Activated T-helper 1 cell treated with anti-CD3 and anti-CD28 coated beads, Interleukin-12 subunit alpha, Interleukin-12 subunit beta, Interleukin-2, Interleukin-4 antibody, amounts not matched to agents 30 ng/mL and 10 ng/mL and 1 ng/mL, durations not matched to agents 14 hours and 24 hours and 36 hours (primary cell): ENCODE measurements around the gene ANXA7. TPM values are rescaled to one million over a fixed set of nuclear protein-coding genes. Genes with fewer than 3 reads are reported as not detected.

ENCODE experiments used
- DNase-seq: peaks from one replicate; pipeline ENCODE4 v3.0.0; 2021; ENCODE audit warnings: low spot score
- H3K27ac Mint-ChIP-seq: one replicate; pipeline ENCODE4 v1.8.0; 2021; ENCODE audit warnings: mild to moderate bottlenecking, mixed read lengths
- H3K27me3 Mint-ChIP-seq: one replicate; pipeline ENCODE4 v1.8.0; 2022; ENCODE audit warnings: mild to moderate bottlenecking, moderate library complexity, mixed read lengths; ENCODE audit not compliant: insufficient read depth
- H3K36me3 Mint-ChIP-seq: one replicate; pipeline ENCODE4 v1.8.0; 2021; ENCODE audit warnings: low read depth, mixed read lengths
- H3K4me1 Mint-ChIP-seq: one replicate; pipeline ENCODE4 v1.8.0; 2021; ENCODE audit warnings: low read depth, mixed read lengths
- H3K4me3 Mint-ChIP-seq: one replicate; pipeline ENCODE4 v1.8.0; 2021; ENCODE audit warnings: mild to moderate bottlenecking, moderate library complexity, mixed read lengths
- H3K9me3 Mint-ChIP-seq: one replicate; pipeline ENCODE4 v1.8.0; 2021; ENCODE audit warnings: mixed read lengths
- intact Hi-C: fragments of 100-400 bp; cut with micrococcal nuclease; formaldehyde crosslinking; loops from one replicate; pipeline ENCODE4 v1.15.1; 2024
- total RNA-seq: library from RNA; stranded (reverse); gene quantifications from 2 replicates; pipeline ENCODE4 v1.2.3, GENCODE V29; 2022

Gene ANXA7
- 152 and 157 TPM in 2 replicates for total RNA-seq

DNA sequence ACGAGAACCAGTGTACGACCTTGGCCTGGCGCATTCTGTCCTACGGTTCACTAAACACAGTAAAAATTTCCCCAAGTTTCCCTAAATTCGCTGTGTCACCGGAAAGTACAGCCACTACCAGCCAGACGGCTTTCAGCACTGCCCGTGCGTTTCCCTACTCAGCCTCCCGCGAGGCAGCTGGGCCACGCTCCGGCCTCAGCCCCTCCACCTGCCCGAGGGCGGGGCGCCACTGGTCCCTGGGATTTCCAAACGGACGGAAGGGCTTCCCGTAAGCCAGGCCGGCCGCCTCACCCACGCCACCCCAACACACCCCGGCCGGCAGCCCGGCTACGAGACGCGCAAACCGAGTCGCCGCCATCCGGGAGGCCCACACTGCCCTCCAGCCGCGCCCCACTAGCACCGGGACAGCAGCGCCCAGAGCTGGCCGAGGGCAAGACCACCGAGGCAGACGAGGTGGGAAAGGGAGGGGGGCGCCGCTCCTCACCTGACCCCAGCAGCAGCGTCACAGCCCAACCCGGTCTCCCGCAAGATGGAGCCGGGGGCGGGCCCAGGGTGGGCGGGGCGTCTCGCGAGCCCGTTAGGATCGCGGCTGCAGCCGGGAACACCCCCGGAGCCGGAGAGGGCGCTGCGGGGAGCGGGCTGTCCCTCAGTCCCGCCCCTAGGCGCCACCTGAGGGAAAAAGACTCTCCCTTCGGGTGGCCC, at the start of gene ANXA7:
ANXA7 (minus strand) TSS at position 531 of the 702 bp plus-strand sequence. CDS start 13,202 bp downstream, outside the sequence.
- H3K27ac Mint-ChIP-seq: peak within 1 kb of the TSS; percentile 90
- H3K9me3 Mint-ChIP-seq: no peaks in the 10 kb centered on the region
- intact Hi-C loops: loop anchor here (1.0 kb wide), 6 partner anchors 55 to 245 kb away; partner anchors contain the start of genes CFAP70, DNAJC9, ECD and FAM149B1
- peaks cover 45% of the 10 kb centered on the region for H3K4me1 Mint-ChIP-seq
- peak within 1 kb of the TSS; percentile 92 for H3K4me3 Mint-ChIP-seq
- peaks cover 14% of the 10 kb centered on the region for H3K36me3 Mint-ChIP-seq
- H3K27me3 Mint-ChIP-seq: no peaks in the 10 kb centered on the region
- DNase-seq: peak; percentile 89

DNA sequence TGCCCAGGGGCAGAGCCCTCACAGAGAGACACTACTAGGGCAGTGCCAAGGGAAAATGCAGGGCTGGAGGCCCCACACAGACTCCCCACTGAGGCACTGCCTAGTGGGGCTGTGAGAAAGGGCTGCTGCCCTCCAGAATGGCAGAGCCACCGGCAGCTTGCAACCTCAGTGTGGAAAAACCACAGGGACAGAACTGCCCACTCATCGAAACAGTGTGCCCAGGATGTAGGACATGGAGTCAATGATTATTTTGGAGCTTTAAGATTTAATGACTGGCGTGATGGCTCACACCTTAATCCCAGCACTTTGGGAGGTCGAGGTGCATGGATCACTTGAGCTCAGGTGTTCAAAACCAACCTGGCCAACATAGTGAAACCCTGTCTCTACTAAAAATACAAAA, 47.0 kb upstream of the ANXA7 start:
- Mint-ChIP-seq H3K27ac (no peak overlapping the region), H3K9me3 (no peaks in the 10 kb centered on the region), H3K27me3 (no peaks in the 10 kb centered on the region), H3K4me1 (peaks cover 10% of the 10 kb centered on the region), H3K4me3 (no peak overlapping the region), H3K36me3 (peaks cover 34% of the 10 kb centered on the region)
- no peak for DNase-seq
- intact Hi-C loops: no loop called here

DNA sequence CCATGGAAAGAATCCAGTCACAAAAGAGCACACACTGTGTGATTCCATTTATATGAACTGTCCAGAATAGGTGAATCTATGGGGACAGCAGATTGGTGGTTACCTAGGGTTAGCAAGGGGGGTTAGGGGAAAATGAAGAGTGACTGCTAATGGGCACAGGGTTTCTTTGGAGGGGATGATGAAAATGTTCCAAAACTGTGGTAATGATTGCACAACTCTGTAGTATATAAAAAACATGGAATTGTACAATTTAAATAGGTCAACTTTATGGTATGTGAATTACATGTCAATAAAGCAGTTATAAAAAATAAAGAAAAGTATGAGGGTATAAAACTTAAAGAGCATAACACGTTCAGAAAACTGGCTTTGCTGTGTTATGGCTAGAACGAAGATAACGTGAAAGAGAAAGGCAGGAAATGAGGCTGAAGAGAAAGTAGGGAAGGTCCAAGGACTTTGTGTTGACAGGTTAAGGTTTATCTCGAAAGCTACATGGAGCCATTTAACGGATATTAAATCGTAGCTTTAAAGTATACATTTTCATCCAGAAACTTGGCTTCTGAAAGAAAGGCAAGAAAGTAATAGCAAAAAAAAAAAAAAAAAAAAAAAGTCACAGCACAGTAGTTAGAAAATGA, 45.9 kb upstream of the ANXA7 start:
- peaks cover 32% of the 10 kb centered on the region for H3K36me3 Mint-ChIP-seq
- no peaks in the 10 kb centered on the region for H3K9me3 Mint-ChIP-seq
- no peak for DNase-seq
- intact Hi-C loops: no loop called here
- peaks cover 10% of the 10 kb centered on the region for H3K4me1 Mint-ChIP-seq
- no peak overlapping the region for H3K4me3 Mint-ChIP-seq
- H3K27ac Mint-ChIP-seq: no peak overlapping the region
- H3K27me3 Mint-ChIP-seq: no peaks in the 10 kb centered on the region

DNA sequence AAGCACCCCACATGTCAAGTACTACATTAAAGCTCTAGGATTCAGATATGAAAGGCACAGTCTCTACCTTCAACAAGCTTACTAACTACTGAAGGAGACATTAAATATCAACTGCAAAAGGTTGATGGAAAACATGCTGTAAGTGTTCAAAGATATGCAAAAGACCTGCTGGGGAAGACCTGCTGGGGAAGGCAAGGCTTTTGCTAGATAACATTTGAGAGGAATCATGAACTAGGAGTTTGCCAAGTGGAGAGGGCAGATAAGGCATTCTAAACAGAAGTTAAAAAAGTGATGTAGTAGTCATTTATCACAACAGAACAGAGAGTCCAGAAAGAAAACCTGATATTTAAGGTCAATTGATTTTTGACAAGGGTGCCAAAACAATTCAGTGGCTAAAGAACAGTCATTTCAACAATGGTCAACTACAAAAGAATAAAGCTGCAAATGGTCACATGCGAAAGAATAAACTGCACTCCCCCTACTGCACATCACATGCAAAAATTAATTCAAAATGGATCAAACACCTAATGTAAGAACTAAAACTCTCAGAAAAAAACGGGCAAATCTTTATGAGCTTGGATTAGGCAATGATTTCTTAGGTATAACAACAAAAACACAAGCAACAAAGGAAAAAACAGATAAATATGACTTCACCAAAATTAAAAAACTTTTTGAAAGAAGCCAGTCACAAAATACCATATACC, 42.5 kb upstream of the ANXA7 start:
- no peaks in the 10 kb centered on the region for H3K27me3 Mint-ChIP-seq

DNA sequence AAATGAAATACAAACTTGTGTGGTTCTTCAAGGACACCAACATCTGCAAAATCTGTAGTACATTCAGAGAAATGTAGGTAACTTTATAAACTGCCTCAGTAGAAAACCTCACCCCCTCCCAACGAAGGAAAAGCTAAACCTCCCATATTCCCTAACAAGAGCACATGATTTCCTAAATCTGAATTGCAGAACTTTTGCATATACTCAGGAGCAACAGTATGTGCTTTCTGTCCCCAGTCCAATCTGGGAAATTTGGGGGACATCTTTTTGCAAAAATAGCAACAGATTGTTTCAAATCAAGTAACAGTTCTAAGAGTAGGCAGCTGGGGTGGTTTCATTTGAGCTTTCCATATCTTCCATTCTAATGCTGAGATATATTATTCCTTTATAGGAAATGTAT, 35.3 kb upstream of the ANXA7 start:
- H3K36me3 Mint-ChIP-seq: peaks cover 30% of the 10 kb centered on the region
- H3K9me3 Mint-ChIP-seq: no peaks in the 10 kb centered on the region
- no peaks in the 10 kb centered on the region for H3K27me3 Mint-ChIP-seq
- H3K27ac Mint-ChIP-seq: no peak overlapping the region
- DNase-seq: no peak
- no peak overlapping the region for H3K4me3 Mint-ChIP-seq
- intact Hi-C loops: no loop called here
- no peaks in the 10 kb centered on the region for H3K4me1 Mint-ChIP-seq

More for the DNA sequence above, 42.5 kb upstream of the ANXA7 start:
- H3K4me1 Mint-ChIP-seq: peaks cover 10% of the 10 kb centered on the region
- peaks cover 28% of the 10 kb centered on the region for H3K36me3 Mint-ChIP-seq
- H3K27ac Mint-ChIP-seq: no peak overlapping the region
- H3K4me3 Mint-ChIP-seq: no peak overlapping the region
- intact Hi-C loops: no loop called here
- DNase-seq: no peak
- no peaks in the 10 kb centered on the region for H3K9me3 Mint-ChIP-seq

DNA sequence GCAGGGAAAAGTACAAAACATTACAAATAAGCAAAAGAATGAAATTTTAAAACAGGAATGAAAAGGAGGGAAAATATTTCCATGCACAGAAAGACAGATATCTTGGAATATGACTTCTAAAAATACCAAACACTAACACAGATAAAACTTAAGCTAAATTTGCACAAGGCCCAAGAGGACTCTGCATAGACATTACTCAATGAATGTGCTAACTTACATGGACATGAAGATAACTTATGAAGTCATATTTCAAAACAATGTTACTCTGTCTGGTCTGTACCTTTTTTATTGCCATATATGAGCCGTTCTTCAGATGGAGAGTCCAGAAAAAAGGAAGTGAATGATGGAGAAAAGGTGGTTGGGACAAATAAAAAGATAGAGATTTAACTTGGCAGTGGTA, 34.5 kb upstream of the ANXA7 start:
- DNase-seq: no peak
- Mint-ChIP-seq H3K4me3 (no peak overlapping the region), H3K27me3 (no peaks in the 10 kb centered on the region), H3K36me3 (peaks cover 30% of the 10 kb centered on the region), H3K27ac (no peak overlapping the region), H3K9me3 (no peaks in the 10 kb centered on the region), H3K4me1 (no peaks in the 10 kb centered on the region)
- intact Hi-C loops: no loop called here

DNA sequence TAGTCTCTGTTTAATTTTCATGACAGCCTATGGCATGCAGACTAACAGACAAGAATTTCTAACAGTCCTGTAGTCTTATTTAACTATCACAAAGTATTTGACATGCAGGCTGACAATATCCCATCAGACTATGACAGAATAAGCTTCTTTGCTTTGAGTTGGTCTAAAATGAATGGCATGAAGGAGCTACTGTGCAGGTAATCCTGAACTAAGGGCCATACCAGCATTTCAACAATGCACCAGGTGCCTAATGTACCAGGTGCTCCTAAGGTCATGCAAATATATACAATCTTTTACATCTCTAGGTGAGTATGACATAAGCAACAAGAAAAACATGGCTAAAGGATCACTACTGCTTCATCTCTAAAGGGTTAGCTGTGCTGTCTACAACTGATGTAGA, 33.1 kb upstream of the ANXA7 start:
- Mint-ChIP-seq H3K27ac (no peak overlapping the region), H3K9me3 (no peaks in the 10 kb centered on the region), H3K4me3 (no peak overlapping the region), H3K36me3 (peaks cover 31% of the 10 kb centered on the region), H3K27me3 (no peaks in the 10 kb centered on the region), H3K4me1 (no peaks in the 10 kb centered on the region)
- no peak for DNase-seq
- intact Hi-C loops: no loop called here

DNA sequence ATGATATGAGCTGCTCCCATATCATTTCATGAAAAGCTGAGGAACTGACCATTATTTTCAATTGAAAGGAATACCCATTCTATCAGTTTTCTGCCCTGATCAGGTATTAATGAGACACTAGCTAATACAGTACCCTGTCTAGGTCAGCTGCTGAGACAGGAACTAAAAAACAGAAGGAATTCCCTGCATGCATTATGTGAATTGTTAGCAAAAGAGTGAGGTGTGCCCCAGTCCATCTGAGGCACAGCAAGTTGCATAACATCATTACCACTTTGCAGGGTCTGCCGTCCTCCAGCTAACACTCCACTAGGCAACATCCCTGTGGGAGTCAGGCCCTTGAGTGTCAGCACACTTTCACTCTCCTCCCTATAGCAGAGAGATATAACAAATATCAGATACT, 30.6 kb upstream of the ANXA7 start:
- H3K27me3 Mint-ChIP-seq: no peaks in the 10 kb centered on the region
- H3K36me3 Mint-ChIP-seq: peaks cover 32% of the 10 kb centered on the region
- H3K9me3 Mint-ChIP-seq: no peaks in the 10 kb centered on the region
- H3K27ac Mint-ChIP-seq: no peak overlapping the region
- no peak for DNase-seq
- intact Hi-C loops: no loop called here
- H3K4me1 Mint-ChIP-seq: peaks cover 7% of the 10 kb centered on the region
- no peak overlapping the region for H3K4me3 Mint-ChIP-seq

DNA sequence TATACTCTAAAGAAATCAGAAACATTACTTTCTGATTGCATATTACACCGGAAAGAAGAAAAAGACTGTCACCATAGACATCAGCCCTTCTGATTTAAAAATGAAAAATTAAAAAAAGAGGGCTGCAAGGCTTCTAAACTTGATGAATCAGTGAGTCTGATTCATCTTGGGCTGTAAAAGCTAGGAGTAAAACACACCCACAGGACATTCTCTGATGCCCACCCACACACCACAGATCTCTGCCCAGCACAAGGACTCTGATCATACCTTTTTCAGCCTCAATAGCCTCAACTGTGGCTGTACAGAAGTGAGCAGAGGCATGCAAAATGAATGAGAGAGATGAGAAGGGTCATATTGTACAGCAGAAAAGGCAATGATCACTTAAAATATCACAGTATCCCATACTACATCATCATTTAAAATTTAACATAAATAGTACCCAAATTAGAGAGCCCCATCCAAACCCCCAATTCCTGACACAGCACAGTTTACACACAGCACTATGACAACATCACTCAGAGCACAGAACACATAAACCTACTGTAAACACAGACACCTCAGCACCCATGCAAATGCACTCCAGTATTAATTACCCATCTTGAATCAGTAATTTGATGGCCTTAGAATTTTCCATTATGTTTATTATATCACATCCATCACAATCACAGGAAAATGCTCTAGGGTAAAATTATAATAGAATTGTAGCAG, 25.9 kb upstream of the ANXA7 start:
- H3K27ac Mint-ChIP-seq: no peak overlapping the region
- H3K27me3 Mint-ChIP-seq: no peaks in the 10 kb centered on the region
- H3K36me3 Mint-ChIP-seq: peaks cover 26% of the 10 kb centered on the region
- no peak overlapping the region for H3K4me3 Mint-ChIP-seq
- H3K4me1 Mint-ChIP-seq: peaks cover 17% of the 10 kb centered on the region
- no peaks in the 10 kb centered on the region for H3K9me3 Mint-ChIP-seq
- intact Hi-C loops: loop anchor here (5.0 kb wide), 1 partner anchor 38 kb away; no protein-coding TSS in a partner anchor
- no peak for DNase-seq

DNA sequence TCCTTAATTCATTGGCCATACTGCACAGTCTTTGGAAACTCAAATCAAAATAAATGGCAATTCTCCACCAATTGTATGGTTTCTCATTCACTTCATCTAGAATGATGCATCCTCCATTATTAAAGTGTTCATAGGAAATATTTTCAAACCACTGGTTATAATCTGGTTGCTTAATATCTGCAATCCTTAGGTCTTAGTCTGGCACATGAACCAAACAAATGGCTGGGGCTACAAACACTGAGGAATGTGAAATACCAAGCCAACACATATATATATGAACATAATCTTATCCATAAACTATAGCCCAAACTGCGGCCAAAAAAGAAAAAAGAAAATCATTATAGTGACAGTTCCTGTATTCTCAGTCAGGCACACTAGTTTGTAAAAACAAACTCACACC, 25.2 kb upstream of the ANXA7 start:
- Mint-ChIP-seq H3K9me3 (no peaks in the 10 kb centered on the region), H3K36me3 (peaks cover 22% of the 10 kb centered on the region), H3K4me3 (no peak overlapping the region), H3K4me1 (peaks cover 18% of the 10 kb centered on the region), H3K27ac (no peak overlapping the region), H3K27me3 (no peaks in the 10 kb centered on the region)
- intact Hi-C loops: loop anchor here (5.0 kb wide), 1 partner anchor 38 kb away; no protein-coding TSS in a partner anchor
- DNase-seq: no peak

DNA sequence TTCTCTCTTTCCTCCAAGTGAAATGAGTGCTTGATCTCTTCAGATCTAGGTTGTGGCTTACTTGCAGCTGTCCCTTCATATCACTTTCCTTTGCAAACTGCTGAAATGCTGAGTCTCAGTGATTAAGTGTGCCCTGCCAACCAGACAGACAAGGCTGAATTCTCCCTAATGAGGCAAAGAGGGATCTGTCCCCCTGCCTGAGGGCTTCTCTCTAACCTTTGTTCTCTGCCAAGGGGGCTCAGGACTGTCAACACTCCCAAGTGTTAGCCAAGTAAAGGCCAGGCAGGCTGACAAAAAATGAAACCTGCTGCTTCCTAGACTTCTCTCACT, 19.6 kb upstream of the ANXA7 start, which contains the start of gene MSS51:
MSS51 (minus strand) TSS at position 24 of the 330 bp plus-strand sequence. CDS start 5,277 bp downstream, outside the sequence.
- no peak within 1 kb of the TSS for H3K27ac Mint-ChIP-seq
- H3K4me3 Mint-ChIP-seq: no peak within 1 kb of the TSS
- H3K36me3 Mint-ChIP-seq: peaks cover 25% of the 10 kb centered on the region
- no peaks in the 10 kb centered on the region for H3K9me3 Mint-ChIP-seq
- no peaks in the 10 kb centered on the region for H3K27me3 Mint-ChIP-seq
- no peak for DNase-seq
- intact Hi-C loops: no loop called here
- peaks cover 13% of the 10 kb centered on the region for H3K4me1 Mint-ChIP-seq

DNA sequence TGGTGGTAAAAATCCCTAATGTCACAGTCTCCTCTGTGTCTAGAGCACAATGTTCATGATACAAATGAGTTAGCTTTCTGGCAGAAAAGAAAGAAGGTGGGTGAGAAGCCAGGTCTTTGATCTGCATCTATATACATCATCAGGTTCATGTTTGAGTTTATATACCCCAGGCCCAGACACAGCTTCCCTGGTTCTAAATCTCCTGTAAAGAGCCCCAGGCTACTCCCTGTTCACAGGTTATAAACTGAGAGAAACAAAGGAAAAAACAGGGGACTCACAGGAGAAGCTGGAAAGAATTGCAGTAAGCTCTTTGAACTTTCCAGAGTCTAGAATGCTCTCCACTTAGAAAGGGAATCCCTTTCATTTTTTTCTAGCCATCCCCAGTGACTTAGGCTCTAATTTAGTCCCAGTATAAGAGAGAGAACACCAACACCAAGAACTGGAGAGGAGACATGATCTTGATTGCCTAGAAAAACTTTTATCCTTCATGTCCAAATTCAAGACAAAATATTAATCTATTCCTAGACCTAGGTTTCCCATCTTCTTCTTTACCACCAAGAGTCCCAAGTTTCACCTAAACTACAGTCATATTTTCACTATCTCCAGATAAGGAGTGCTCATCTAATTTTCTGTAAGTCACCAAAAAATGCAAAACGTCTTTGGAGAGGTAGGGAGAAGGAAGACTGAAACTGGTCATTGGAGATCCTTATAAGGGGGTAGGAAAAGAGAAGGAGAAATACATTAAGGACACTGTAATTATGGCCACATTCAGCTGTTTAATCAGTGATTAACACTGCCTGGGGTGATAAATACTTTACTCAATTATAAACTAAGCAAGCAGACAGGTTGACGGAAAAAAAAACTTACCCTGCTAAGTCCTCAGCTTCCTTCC, 19.0 kb upstream of the ANXA7 start:
- H3K4me3 Mint-ChIP-seq: no peak overlapping the region

More for the DNA sequence above, 19.0 kb upstream of the ANXA7 start:
- Mint-ChIP-seq H3K27ac (no peak overlapping the region), H3K9me3 (no peaks in the 10 kb centered on the region), H3K27me3 (no peaks in the 10 kb centered on the region), H3K36me3 (peaks cover 26% of the 10 kb centered on the region), H3K4me1 (peaks cover 12% of the 10 kb centered on the region)
- intact Hi-C loops: no loop called here
- no peak for DNase-seq
